GM12891 (cell line): Measurements from ENCODE around the gene C11orf54.

Source experiments
- PAX5 ChIP-seq: IDR thresholded peaks from 2 replicates; pipeline ENCODE4 v1.6.1; 2011; ENCODE audit warnings: low read length, moderate library complexity, mild to moderate bottlenecking; ENCODE audit not compliant: insufficient read depth, severe bottlenecking
- POLR2A ChIP-seq: IDR thresholded peaks from 2 replicates; pipeline ENCODE4 v1.6.1; 2011; ENCODE audit warnings: low read depth, low read length, control low read depth
- POLR2AphosphoS5 ChIP-seq: IDR thresholded peaks from 2 replicates; pipeline ENCODE4 v1.6.1; 2011; ENCODE audit warnings: low read depth, low read length, control low read depth

GRCh38 chr11:93718057-93718563, 23.4 kb upstream of the C11orf54 start:
- TF ChIP-seq POLR2A = no peak
- TF ChIP-seq PAX5 = no peak
- TF ChIP-seq POLR2AphosphoS5 = no peak
